Endothelial cell of umbilical vein (primary cell): ENCODE results near the gene GNAS. TPM values are rescaled to one million over a fixed set of nuclear protein-coding genes. Genes with fewer than 3 reads are reported as not detected.

Source experiments
- BruUV-seq: library from RNA; stranded (reverse); fragments of 400-500 nt; replicated peaks from 2 replicates; lab custom pipeline; 2021; lab: Mats Ljungman, UMichigan
- CTCF ChIA-PET: fragments of 300-600, 350-600 bp; sonication (Branson Sonifier 250); formaldehyde crosslinking; loops from one replicate; lab custom pipeline; 2021; ENCODE audit warnings: antibody characterized with exemption, inconsistent platforms; lab: Charles Lee
- POLR2A ChIA-PET: fragments of 300-600, 350-600 bp; sonication (Branson Sonifier 250); formaldehyde crosslinking; loops from one replicate; lab custom pipeline; 2021; ENCODE audit warnings: antibody characterized with exemption, inconsistent platforms; lab: Charles Lee
- DNase-seq: peaks from one replicate; pipeline ENCODE4 v3.0.0-alpha.2; 2011; ENCODE audit warnings: low read depth, low spot score
- FAIRE-seq: peaks from 2 replicates; lab custom pipeline; 2011; peaks lifted over from hg19 to GRCh38; lab: Jason Lieb, UNC
- H2AFZ ChIP-seq: 2 replicates; pipeline ENCODE4 v1.6.0; 2012; ENCODE audit warnings: low read depth, low read length, control low read depth, inconsistent platforms
- H3K27ac ChIP-seq: 2 replicates; pipeline ENCODE4 v1.5.1; 2011; ENCODE audit warnings: low read depth, mild to moderate bottlenecking, control low read depth, low read length, moderate library complexity; ENCODE audit not compliant: insufficient read depth
- H3K27me3 ChIP-seq, 2 experiments: 2 replicates each; pipeline versions ENCODE4 v1.6.0 to v1.6.1; 2011; ENCODE audit warnings: low read length in 2 of 2, mixed read lengths in 1 of 2; ENCODE audit not compliant: control insufficient read depth in 2 of 2, insufficient read depth in 2 of 2
- H3K36me3 ChIP-seq, 2 experiments: 2 replicates in 1 of 2; 3 replicates in 1 of 2; pipeline ENCODE4 v1.5.1; 2011; ENCODE audit warnings: low read length in 2 of 2, mild to moderate bottlenecking in 1 of 2, moderate library complexity in 1 of 2; ENCODE audit not compliant: control insufficient read depth in 2 of 2, insufficient read depth in 2 of 2; ENCODE audit errors: extremely low read depth in 1 of 2
- H3K4me1 ChIP-seq: 3 replicates; pipeline ENCODE4 v1.5.1; 2011; ENCODE audit warnings: mild to moderate bottlenecking, low read length; ENCODE audit not compliant: control insufficient read depth, insufficient read depth; ENCODE audit errors: extremely low read depth
- H3K4me2 ChIP-seq: 2 replicates; pipeline ENCODE4 v1.6.1; 2011; ENCODE audit warnings: low read length, control low read depth, mixed read lengths; ENCODE audit not compliant: insufficient read depth
- H3K4me3 ChIP-seq, 3 experiments: fragments of 200-600 bp in 1 of 3; sonication (generic), shearing (Covaris generic) in 1 of 3; replicated peaks in 1 of 3; 2 replicates each; pipeline ENCODE4 v1.5.1; 2011 to 2016; ENCODE audit warnings: control low read depth in 3 of 3, low read length in 3 of 3, mild to moderate bottlenecking in 2 of 3, inconsistent platforms in 1 of 3, low read depth in 1 of 3, moderate library complexity in 1 of 3; ENCODE audit not compliant: insufficient read depth in 1 of 3
- H3K79me2 ChIP-seq: 2 replicates; pipeline ENCODE4 v1.6.0; 2012; ENCODE audit warnings: low read length, inconsistent platforms; ENCODE audit not compliant: control insufficient read depth, insufficient read depth
- H3K9ac ChIP-seq: replicated peaks from 2 replicates; pipeline ENCODE3; 2011; ENCODE audit warnings: low read length, control low read depth; ENCODE audit not compliant: insufficient read depth; ENCODE audit errors: extremely low read depth
- H3K9me1 ChIP-seq: replicated peaks from 3 replicates; pipeline ENCODE4 v1.6.0; 2011; ENCODE audit warnings: mild to moderate bottlenecking, low read length; ENCODE audit not compliant: control insufficient read depth, insufficient read depth; ENCODE audit errors: extremely low read depth
- H3K9me3 ChIP-seq: replicated peaks from 2 replicates; pipeline ENCODE4 v1.5.1; 2012; ENCODE audit warnings: low read length, inconsistent platforms; ENCODE audit not compliant: control insufficient read depth, insufficient read depth
- H4K20me1 ChIP-seq: replicated peaks from 2 replicates; pipeline ENCODE3; 2011; ENCODE audit warnings: mild to moderate bottlenecking, low read length; ENCODE audit not compliant: control insufficient read depth, insufficient read depth; ENCODE audit errors: extremely low read depth
- CTCF ChIP-seq, 2 donors: IDR thresholded peaks; 1 replicate in 1 of 2; 2 replicates in 1 of 2; pipeline ENCODE4 v1.5.1; 2011; ENCODE audit warnings: low read length in 2 of 2, mild to moderate bottlenecking in 2 of 2, moderate library complexity in 2 of 2, control low read depth in 1 of 2, inconsistent platforms in 1 of 2, low read depth in 1 of 2; ENCODE audit not compliant: insufficient read depth in 1 of 2; ENCODE audit errors: extremely low read depth in 1 of 2
- EZH2 ChIP-seq: IDR thresholded peaks from 2 replicates; pipeline ENCODE4 v1.6.1; 2012; ENCODE audit warnings: borderline replicate concordance, low read depth, mild to moderate bottlenecking, moderate library complexity, low read length, inconsistent platforms; ENCODE audit not compliant: severe bottlenecking
- FOS ChIP-seq: IDR thresholded peaks from 2 replicates; pipeline ENCODE4 v1.6.1; 2011; ENCODE audit warnings: mild to moderate bottlenecking, low read length, moderate library complexity, borderline replicate concordance; ENCODE audit not compliant: insufficient read depth
- GATA2 ChIP-seq: IDR thresholded peaks from 2 replicates; pipeline ENCODE4 v1.7.0; 2011; ENCODE audit warnings: low read depth, mild to moderate bottlenecking, moderate library complexity, mixed read lengths, low read length; ENCODE audit not compliant: insufficient read length, insufficient read depth
- JUN ChIP-seq: IDR thresholded peaks from 2 replicates; pipeline ENCODE4 v1.6.1; 2011; ENCODE audit warnings: borderline replicate concordance, low read depth; ENCODE audit not compliant: insufficient read length, insufficient read depth
- MAX ChIP-seq: IDR thresholded peaks from 2 replicates; pipeline ENCODE4 v1.6.1; 2011; ENCODE audit not compliant: insufficient read depth, insufficient read length
- MYC ChIP-seq: IDR thresholded peaks from one replicate; pipeline ENCODE4 v1.6.1; 2011; ENCODE audit warnings: mild to moderate bottlenecking, low read depth, low read length
- POLR2A ChIP-seq: IDR thresholded peaks from 2 replicates; pipeline ENCODE4 v1.6.1; 2012; ENCODE audit warnings: low read depth, mild to moderate bottlenecking, control low read depth, low read length
- POLR2AphosphoS5 ChIP-seq: IDR thresholded peaks from 2 replicates; pipeline ENCODE4 v1.6.1; 2012; ENCODE audit warnings: low read depth, mild to moderate bottlenecking, control low read depth, low read length, moderate library complexity; ENCODE audit not compliant: insufficient read depth
- dilution Hi-C: fragments of 300-500 bp; cut with MboI; formaldehyde crosslinking; loops from one replicate; pipeline ENCODE4 v1.15.0; 2019; ENCODE audit warnings: low sequenced_read_pairs; ENCODE audit not compliant: extremely low pct_ligation_motif_present
- intact Hi-C: fragments of 100-400 bp; cut with micrococcal nuclease; formaldehyde crosslinking; loops from one replicate; pipeline ENCODE4 v1.10.0; 2022
- polyA plus RNA-seq, 4 experiments: library from polyadenylated mRNA; depleted of rRNA in 3 of 4; stranded (reverse) in 3 of 4; unstranded in 1 of 4; fragments of >200 nt; gene quantifications; 2 replicates each; pipeline versions ENCODE4 v1.2.1 to v1.2.3, GENCODE V29; 2011 to 2012; ENCODE audit warnings: missing spikeins in 1 of 4
- total RNA-seq: library from RNA; stranded (reverse); gene quantifications from 2 replicates; pipeline ENCODE4 v1.2.3, GENCODE V29; 2021

The GNAS gene
- total and polyA plus RNA-seq, 2 donors (not counting 3 experiments of a cell fraction or from before 2014, with no cell fraction given): 1,141 to 1,882 TPM

- no peaks in the 10 kb centered on the region for H3K9me3 ChIP-seq
- H3K9me1 ChIP-seq: no peaks in the 10 kb centered on the region
- BruUV-seq: no TSS peak
- H3K4me2 ChIP-seq: no peak overlapping the region
- DNase-seq: no peak
- intact Hi-C loops (no loop called here), dilution Hi-C loops (loop anchor here (25.0 kb wide), 2 partner anchors 233 to 608 kb away; partner anchors contain the start of gene ANKRD60)
- TF ChIP-seq MAX (no peak), MYC (no peak), GATA2 (no peak), POLR2AphosphoS5 (no peak), POLR2A (no peak), FOS (no peak), CTCF (IDR thresholded peaks at IDR 0.05; ENCODE audit: extremely low read depth in 1 of 2, insufficient read depth in 1 of 2, low read depth in 1 of 2, low read length in 2 of 2) (no peak), EZH2 (no peak), JUN (no peak)
- no peaks in the 10 kb centered on the region for H3K79me2 ChIP-seq
- ChIA-PET POLR2A (no interaction called here), CTCF (interaction anchor here (1.0 to 1.8 kb wide), 2 partner anchors 14 to 365 kb away, joined by 4 to 7 read pairs; no protein-coding TSS in a partner anchor)
- no peak overlapping the region for H3K27ac ChIP-seq
- H2AFZ ChIP-seq: no peak overlapping the region
- no peaks in the 10 kb centered on the region for H4K20me1 ChIP-seq
- H3K36me3 ChIP-seq: no peaks in the 10 kb centered on the region
- H3K4me1 ChIP-seq: no peaks in the 10 kb centered on the region
- no peak overlapping the region for H3K9ac ChIP-seq
- FAIRE-seq: no peak
- H3K4me3 ChIP-seq: no peak overlapping the region
- peaks cover 37 to 49% of the 10 kb centered on the region in 2 experiments for H3K27me3 ChIP-seq
These were observed 6.8 kb upstream of the GNAS start for GRCh38 chr20:58845706-58846105.
